ENCODE results near the gene DGKQ.

Gene DGKQ

GRCh38 chr4:973431-974397 is at the start of gene DGKQ:
Gene DGKQ, minus strand, starts transcription at chr4:973569. Its CDS starts 87 bp downstream, at chr4:973482.
- DNase-seq (ENCODE audit: low read depth in 3 of 3) = peak; percentile 74 to 80 (median 78)

DNA sequence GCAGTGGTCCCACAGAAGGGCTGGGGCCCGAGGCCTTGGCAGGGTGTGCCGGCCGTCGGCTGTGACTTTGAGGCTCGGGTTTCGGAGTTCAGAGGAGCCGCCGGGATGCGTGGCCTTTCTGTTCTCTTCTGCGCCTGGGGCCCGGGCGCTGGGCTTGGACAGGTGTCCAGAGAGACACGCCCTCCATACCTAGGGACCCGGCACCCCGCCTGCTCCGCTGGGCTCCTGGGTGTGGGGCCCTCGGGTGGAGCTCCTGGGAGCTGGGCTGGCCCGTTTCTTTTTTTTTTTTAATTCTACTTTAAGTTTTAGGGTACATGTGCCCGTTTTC is 49.3 kb upstream of the DGKQ start:
- no peak for DNase-seq (ENCODE audit: low read depth in 3 of 3)

DNA sequence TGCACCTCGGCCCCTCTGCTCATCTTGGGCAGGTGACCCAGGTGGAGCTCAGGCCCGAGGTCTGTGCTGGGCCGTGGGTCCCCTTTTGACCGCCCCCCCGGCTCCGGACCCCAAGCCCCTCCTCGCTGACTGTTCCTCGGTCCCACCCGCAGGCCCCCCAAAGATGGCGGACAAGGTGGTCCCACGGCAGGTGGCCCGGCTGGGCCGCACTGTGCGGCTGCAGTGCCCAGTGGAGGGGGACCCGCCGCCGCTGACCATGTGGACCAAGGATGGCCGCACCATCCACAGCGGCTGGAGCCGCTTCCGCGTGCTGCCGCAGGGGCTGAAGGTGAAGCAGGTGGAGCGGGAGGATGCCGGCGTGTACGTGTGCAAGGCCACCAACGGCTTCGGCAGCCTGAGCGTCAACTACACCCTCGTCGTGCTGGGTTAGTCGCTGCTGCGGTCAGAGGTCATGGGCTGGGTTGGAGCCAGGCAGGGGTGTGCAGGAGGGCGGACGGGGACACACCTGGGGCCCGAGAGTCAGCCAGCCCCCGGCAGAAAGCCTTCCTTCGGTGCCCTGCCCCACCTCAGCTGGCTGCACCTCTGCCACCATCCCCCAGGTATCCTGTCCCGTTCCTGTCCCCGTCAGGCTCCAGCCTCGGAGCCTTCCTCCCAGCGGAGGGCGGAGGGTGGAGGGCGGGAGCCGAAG is 48.8 kb upstream of the DGKQ start:
- DNase-seq (ENCODE audit: low read depth in 3 of 3) = no peak

DNA sequence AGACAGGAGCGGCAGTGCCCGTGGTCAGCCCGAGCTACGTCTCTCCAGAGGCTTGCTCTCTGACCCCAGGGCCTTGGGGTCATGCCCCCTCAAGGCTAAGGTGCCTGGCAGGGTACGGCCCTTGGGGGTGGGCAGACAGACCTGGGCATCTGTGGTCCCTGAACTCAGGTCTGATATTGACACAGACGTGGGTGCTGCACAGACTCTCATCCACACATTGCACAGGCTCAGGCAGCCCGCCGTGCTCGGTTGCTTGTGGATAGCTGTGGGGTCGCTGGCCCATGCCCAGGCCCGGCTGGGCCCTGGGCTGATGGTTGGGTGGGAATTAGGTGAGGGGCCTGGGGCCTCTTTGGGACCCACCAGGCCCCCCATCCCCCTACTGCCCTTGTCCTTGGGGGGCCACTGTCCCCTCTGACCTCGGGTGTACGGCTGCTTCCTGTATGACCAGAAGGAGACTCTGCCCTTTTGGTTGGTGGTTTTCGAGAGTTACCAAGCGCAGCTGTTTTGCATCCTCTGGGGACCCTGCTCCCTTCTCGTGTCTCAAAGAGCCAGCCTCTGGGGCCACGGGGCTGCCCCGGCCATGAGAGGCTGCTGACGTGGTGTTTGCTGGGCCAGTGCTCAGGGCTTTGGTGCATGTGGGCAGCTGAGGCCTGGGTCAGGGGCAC is 48.1 kb upstream of the DGKQ start:
- no peak for DNase-seq (ENCODE audit: low read depth in 3 of 3)

- DNase-seq (ENCODE audit: low read depth in 3 of 3) = no peak
Measured at GRCh38 chr4:1019729-1020470, 46.5 kb upstream of the DGKQ start.

DNA sequence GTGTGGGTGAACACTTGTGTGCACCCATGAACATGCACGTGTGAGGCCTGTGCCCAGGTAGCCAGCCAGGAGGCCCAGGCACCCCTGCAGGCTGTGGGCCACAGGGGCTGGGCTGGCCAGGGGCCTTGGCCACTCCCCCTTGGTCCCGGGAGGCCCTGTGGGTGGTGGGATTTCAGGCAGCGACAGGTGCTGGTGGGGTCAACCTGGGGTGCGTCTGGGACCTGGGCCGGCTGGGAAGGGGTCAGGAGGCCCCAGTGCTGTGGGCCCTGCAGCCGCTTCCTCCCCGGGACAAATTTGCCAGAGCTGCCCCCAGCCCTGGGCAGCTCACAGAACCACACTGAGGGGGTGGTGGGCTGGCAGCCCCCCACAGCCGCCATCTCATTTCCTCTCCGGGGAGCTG is 46.0 kb upstream of the DGKQ start:
- no peak for DNase-seq (ENCODE audit: low read depth in 3 of 3)

- DNase-seq (ENCODE audit: low read depth in 3 of 3) = no peak
Measured at GRCh38 chr4:1018147-1019020, 45.0 kb upstream of the DGKQ start.

GRCh38 chr4:1017706-1018105 is 44.3 kb upstream of the DGKQ start:
- DNase-seq (ENCODE audit: low read depth in 3 of 3) = no peak

DNA sequence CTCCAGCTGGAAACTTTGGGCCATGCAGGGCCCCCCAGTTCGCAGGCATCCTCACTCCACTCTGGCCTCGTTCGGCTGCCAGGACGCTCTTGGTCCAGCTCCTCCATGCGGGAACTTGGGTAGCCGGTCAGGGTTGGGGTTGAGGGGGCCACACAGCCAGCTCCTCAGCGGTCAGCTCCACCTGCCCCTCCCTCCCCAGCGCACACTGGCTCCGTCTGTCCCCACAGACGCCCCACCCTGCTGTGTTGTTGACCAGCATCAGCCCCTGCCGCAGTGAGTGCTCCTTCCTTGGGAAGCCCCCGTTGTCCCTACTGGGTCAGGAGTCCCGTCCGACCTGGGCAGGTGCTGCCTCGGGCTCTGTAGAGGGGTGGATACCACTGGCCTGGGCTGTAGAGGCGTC is 43.8 kb upstream of the DGKQ start:
- DNase-seq (ENCODE audit: low read depth in 3 of 3) = no peak

- no peak for DNase-seq (ENCODE audit: low read depth in 3 of 3)
Measured at GRCh38 chr4:1015746-1016145, 42.4 kb upstream of the DGKQ start.

GRCh38 chr4:1015179-1015578 is 41.8 kb upstream of the DGKQ start:
- no peak for DNase-seq (ENCODE audit: low read depth in 3 of 3)

GRCh38 chr4:1014291-1015167 is 41.2 kb upstream of the DGKQ start:
- DNase-seq (ENCODE audit: low read depth in 3 of 3) = no peak

GRCh38 chr4:1013225-1014073 is 40.1 kb upstream of the DGKQ start:
- no peak for DNase-seq (ENCODE audit: low read depth in 3 of 3)

GRCh38 chr4:1012034-1012739 is 38.8 kb upstream of the DGKQ start:
- peak in 1 of 3 experiments; percentile 25 for DNase-seq (ENCODE audit: low read depth in 3 of 3)

DNA sequence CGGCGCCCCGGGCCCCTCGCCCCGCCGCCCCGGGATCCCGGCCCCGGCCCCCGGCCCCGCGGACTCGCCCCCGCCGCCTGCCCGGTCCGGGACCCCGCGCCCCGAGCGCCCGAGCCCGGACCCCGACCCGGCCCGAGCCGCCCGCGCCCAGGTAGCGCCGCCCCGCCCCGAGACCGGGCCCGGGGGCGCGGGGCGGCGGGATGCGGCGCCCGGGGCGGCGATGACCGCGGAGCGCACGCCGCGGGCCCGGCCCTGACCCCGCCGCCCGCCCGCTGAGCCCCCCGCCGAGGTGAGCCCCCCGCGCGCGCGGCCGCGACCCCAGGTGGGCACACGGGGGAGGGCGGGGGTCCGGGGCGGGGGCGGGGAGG is 38.3 kb upstream of the DGKQ start:
- DNase-seq (ENCODE audit: low read depth in 3 of 3) = no peak

GRCh38 chr4:1011022-1011665 is 37.8 kb upstream of the DGKQ start, which contains the start of gene FGFRL1:
Gene FGFRL1, plus strand, starts transcription at chr4:1011626. Its CDS starts 860 bp downstream, at chr4:1012486.
- DNase-seq (ENCODE audit: low read depth in 3 of 3) = peak; percentile 79 to 94 (median 88)

GRCh38 chr4:1010395-1011021 is 37.1 kb upstream of the DGKQ start:
- DNase-seq (ENCODE audit: low read depth in 3 of 3) = peak in 1 of 3 experiments; percentile 71
